ENCODE data around the gene OR6C2.
"Not testable (repeated sequence)": the region's sequence is repeated elsewhere in the genome, so short reads cannot be mapped to it uniquely, and the experiment has no call there.

The OR6C2 gene

DNA sequence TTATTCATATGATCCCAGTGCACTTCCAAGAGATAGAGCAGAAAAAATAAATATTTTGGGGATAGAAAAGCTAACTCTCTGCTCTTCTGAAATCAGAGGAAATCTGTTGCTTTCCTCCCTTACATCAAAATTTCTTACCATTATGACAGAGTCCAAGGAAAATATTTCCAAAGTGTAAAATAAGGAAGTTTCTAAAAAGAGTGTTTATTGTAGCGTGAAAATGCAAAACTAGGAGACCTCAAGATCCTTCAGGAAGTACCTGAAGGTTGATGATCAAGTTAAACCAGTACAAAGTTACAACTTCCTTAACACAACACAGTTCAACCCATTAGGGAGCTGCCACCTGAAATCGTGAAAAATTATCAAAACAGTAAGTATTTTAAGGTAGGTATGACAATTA is at the start of gene OR6C2:
Gene OR6C2, plus strand, starts transcription at position 301 of the 400 bp plus-strand sequence. CDS start 8,138 bp downstream, outside the sequence.
- DNase-seq = no peak

DNA sequence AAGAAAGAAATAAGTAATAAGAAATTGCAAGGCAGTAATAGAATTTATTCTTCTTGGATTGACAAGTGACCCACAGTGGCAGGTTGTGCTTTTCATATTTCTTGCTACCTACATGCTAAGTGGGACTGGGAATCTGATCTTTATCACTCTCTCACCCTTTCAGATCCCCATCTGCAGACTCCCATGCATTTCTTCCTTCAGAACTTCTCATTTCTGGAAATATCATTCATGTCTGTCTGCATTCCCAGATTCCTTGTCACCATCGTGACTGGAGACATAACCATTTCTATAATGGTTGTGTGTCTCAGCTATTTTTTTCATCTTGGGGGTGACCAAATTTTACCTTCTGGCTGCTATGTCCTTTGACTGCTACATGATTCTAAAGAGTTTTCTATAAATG is 47.5 kb upstream of the OR6C2 start:
- DNase-seq = no peak

DNA sequence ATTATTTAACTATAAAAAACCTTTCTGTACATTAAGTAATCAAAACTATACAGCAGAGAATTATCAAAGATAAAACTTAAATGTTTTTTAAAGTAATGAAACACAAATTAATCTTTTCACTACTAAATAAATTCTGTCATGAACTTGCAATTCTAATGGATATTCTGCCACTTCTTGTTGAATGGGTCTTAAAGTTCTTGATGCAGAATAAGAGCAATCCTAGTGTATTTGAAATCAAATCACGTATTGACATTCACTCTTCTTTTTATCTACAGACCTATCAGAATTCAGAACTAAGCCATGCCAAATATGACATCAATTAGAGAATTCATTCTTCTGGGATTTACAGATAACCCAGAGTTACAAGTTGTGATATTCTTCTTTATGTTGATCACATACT is 43.6 kb upstream of the OR6C2 start, which contains the start of gene OR6C65:
Gene OR6C65, plus strand, starts transcription at position 301 of the 400 bp plus-strand sequence. Its CDS starts 0 bp downstream, at position 301.
- no peak for DNase-seq

DNA sequence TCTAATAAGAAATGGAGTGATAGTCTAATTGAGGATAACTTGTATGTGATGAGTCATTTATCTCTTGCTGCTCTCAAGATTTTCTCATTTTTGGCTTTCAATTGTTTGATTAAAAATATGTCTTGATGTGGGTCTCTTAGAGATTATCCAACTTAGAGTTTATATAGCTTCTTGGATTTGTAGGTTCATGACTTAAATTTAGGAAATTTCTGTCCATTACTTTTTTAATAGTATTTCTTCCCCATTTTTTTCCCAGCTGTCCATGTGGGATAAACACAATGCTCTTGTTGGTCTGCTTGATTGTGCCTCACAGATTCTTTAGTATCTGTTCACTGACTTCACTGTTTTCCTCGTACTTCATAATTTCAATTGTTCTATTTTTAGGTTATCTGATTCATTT is 36.0 kb upstream of the OR6C2 start:
- DNase-seq = no peak

DNA sequence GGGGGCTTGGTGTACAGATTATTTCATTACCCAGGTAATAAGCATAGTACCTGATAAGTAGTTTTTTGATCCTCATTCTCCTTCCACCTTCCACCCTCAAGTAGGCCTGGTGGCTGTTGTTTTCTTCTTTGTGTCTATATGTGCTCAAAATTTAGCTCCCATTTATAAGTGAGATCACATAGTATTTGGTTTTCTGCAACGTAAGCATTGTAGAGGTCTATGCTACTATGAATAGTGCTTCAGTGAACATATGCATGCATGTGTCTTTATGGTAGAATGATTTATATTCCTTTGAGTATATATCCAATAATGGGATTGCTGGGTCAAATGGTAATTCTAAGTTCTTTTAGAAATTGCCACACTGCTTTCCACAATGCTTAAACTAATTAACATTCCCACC is 34.7 kb upstream of the OR6C2 start:
- DNase-seq = not testable (repeated sequence)

DNA sequence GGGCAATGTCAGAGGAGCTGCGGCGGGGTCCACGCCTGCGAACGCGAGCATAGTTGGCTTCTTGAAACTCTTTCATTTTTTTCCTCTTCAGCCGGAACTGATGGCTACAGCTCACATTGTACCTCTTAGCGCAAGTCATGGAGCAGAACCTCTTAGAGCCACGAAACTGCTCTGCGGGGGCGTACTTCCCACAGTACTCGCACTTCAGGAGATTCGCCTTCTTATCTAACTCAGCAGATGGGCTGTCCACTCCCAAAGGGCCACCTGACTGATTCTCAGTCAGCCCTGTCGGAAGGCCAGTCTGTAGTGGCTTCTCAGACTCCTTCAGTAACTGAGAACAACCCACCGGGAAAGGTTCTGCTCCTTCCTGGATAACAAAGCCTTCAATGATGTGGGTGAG is 31.7 kb upstream of the OR6C2 start:
- DNase-seq = not testable (repeated sequence)

DNA sequence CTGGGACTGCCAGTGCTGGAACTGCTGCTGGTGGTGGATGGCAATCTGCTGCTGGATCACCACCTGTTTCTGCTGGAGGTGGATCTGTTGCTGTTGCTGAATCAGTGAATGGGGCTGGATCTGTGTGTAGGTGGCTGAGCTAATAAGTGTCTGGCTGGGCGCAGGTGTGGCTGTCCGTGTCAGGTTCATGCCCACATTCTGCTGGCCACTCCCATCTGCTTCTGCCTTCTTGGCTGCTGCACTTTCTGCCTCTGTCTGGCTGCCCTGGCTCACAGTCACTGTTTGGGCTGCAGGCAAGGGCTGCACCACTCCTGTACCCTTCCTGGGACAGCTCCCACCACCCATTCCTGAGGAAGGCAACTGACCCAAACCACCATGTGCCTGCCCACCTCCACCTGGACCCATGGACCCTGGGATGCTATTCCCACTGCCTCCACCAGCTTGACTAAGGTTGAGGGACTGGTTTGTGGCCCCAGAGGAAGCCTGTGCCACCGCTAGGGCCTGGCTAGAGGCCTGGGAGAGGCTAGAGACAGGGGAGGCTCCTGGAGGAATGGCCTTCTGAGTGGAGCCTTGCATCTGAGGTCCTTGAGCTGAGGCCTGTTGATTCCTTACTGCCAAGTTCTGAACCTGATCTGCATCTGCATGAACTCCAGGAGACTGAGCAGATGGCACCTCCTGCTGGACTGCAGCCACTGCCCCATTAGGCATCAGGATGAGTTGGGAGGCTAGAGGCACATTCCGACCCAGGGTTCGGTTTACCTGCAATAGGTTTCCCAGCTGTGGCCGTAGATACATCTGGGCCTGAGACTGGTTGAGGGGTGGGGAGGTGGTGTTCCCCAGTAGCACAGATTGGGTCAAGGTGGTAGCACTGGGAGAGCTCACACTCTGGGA is 30.1 kb upstream of the OR6C2 start:
- not testable (repeated sequence) for DNase-seq

DNA sequence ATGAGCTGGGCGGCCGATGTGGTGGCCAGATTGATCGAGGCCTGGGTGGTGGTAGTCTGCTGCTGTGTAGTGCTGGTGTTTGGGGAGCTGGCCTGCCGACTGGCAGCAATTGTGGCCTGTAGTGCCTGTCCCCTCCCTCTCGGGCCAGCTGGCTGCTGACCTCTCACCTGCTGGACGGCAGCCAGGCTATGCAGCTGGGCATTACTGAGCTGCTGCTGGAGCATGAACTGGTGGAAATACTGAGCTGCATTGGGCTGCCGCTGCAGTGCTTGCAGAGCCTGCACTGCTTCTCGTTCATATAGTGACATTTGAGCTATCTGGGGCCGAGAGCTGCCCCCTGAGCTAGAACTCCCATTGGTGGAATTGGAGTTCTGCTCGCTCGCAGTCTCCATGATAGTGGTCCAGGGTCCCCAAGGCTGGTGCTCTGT is 29.5 kb upstream of the OR6C2 start:
- not testable (repeated sequence) for DNase-seq

DNA sequence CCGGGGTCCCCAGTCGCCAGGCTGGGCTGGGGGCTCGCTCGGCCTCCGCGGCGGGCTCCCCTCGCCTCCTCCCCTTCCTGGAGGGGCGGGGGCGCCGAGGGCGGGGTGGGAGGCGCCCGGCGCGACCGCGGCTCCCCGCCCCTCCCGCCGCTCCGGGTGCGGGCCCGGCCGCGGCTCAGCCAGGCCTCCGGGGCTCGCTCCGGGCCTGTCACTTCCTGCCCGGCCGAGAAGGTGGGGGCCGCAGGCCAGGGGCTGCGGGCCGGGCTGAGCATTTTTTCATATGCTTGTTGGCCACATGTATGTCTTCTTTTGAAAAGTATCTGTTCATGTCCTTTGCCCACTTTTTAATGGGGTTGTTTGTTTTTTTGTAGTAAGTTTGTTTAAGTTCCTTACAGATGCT is 29.0 kb upstream of the OR6C2 start:
- DNase-seq = not testable (repeated sequence)

DNA sequence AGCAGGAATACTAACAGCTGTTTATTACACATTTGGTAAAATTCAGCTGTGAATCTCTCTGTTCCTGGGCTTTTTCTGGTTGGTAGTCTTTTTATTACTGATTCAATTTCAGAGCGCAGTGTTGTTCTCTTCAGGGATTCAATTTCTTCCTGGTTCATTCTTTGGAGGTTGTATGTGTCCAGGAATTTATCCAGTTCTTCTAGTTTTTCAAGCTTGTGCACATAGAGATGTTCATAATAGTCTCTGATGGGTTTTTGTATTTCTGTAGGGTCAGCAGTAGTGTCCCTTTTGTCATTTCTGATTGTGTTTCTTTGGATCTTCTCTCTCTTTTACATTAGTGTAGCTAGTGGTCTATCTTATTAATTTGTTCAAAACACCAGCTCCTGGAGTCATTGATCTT is 26.9 kb upstream of the OR6C2 start:
- DNase-seq = no peak

DNA sequence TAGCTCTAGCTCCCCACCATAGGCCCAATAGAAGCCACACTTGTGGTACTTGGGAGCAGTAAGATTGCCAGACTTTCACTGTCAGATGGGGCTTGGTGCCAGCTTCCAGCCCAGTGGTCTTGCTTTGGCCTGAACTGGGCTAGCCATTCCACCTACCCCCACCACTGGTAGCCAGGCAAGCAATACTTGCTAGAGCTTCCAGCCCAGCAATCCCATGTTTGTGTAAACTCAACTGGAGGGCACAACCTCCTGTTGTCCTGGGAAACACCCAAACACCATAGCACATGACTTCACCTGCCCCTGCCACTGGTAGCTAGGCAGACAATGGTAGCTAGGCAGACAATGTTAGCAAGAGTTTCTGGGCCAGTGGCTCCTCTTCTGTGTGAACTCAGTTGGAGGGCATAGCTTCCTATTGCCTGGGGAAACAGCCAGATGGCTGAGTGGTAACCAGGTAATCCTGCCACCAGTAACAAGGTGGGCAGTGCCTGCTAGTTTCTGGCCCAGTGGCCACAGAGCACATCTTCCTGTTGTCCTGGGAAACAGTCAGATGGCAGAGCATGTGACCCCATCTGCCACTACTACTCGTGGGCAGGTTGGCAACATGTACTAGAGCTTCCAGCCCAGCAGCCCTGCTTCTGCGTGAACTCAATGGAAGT is 23.4 kb upstream of the OR6C2 start:
- DNase-seq = no peak

DNA sequence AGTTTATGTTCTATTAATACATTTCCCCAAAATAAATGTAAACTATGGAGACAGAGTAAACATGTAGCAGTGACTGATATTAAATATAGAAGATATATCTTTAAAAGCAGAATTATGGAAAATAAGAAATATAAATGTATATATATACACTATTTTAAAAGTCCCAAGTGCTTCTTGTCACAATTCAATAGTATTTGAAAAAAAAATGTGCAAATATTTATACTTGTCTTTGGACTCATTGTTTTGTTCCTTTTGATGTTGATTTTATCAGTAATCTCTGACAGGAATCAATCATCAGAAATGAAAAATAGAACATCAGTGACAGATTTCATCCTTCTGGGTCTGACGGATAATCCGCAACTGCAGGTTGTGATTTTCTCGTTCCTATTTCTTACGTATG is 17.9 kb upstream of the OR6C2 start, which contains the start of gene OR6C76:
Gene OR6C76, plus strand, starts transcription at position 301 of the 400 bp plus-strand sequence. Its CDS starts 0 bp downstream, at position 301.
- no peak for DNase-seq

DNA sequence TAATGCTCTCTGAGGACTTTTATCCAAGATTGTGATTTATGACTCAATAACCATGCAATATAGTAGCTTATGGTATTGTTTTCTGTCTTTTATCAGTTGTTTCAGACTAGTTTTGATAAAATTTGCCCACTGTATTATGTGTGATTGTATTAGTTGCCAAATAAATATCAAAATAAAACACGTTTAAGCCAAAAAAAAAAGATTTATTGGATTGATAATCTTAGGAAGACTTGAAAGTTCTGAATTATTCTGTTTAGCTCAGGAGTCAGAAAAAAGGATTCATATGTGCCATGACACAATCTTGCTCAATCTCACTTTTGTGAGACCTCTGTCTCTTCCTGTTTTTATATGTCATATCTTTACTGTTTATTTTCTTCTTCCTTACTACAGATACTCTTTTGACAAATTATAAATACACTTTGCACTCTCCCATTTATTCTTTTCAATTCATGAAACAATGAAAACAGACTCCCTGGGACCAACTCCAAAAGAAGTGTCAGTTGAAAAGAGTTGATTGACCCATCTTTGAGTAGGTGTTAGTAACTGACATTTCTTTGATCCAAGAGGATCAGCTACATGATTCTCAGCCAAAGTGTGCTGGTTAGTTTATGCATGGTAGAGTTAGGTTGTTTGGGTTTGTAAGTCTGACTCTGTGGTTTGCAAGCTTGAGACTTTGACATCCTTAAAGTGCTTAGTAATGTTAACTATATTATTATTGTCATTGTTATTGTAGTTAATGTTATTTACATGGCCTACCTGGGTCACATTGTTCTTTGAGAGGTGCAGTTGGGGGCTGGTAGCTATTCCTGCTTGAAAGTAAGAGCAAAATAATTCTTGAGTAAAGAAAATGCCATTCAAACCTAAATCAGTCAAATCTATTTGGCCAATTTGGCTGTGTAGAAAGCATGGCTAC is 15.3 kb upstream of the OR6C2 start:
- no peak for DNase-seq

DNA sequence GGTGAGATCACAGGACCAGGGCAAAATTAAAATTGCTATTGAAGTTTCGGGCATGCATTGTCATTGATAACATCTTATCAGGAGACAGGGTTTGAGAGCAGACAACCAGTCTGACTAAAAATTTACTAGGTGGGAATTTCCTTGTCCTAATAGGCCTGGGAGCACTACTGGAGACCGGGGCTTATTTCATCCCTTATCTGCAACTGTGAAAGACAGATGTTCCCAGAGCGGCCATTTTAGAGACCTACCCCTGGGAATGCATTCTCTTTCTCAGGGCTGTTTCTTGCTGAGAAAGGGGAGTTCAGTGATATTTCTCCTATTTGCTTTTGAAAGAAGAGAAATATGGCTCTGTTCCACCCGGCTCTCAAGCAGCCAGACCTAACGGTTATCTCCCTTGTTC is 2.6 kb upstream of the OR6C2 start:
- DNase-seq = not testable (repeated sequence)

DNA sequence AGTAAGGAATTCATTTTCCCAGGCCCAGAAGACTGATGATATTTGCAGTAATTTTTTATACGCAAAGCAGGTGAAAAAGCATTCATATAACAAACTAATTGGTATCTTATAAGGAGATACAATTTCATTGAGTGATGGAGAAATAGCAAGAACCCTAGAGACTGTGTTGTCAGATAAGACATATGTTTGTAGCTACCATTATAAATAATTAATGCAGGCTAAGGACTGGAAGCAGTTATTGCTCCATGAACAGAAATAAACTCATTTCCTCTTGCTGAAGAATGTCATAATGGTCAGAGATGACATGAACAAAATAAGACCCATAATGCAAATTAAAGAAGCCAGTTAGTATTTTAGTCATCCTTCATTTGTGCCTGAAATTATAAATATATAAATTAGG is 1.5 kb downstream of the OR6C2 start:
- DNase-seq = no peak

DNA sequence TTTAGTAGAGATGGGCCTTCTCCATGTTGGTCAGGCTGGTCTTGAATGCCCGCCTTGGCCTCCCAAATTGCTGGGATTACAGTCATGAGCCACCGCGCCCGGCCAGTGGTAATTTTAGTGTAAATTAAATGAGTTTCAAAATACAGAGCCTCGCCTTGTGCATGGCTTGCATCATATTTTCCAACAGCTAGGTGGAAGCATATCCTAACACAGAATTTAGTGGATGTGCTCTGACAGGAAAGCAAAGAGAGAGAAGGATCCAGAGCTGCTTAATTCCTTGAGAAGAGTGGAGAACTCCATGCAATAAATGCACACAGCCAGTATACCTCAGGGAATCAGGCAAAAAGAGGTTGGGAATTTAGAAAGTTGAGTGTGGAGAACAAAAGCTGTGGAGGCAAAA is 2.5 kb downstream of the OR6C2 start:
- DNase-seq = no peak

DNA sequence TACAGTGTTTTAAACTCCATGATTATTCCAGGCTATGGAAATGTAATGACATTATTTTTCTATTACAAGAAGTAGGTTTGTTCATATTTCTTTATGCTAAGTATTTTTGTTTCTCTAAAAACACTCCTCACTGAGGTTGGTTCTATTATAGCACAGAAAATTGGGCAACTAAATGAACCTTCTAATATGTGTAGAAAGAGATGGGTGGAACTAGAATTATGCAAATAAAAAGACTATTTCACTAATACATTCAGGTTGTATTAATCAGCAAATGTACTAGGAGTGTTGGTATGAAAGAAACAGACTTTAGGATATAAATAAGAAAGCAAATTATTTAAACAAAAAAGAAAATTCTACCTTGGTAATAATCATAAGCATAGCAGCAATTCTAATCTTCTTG is 4.9 kb downstream of the OR6C2 start:
- DNase-seq = no peak

DNA sequence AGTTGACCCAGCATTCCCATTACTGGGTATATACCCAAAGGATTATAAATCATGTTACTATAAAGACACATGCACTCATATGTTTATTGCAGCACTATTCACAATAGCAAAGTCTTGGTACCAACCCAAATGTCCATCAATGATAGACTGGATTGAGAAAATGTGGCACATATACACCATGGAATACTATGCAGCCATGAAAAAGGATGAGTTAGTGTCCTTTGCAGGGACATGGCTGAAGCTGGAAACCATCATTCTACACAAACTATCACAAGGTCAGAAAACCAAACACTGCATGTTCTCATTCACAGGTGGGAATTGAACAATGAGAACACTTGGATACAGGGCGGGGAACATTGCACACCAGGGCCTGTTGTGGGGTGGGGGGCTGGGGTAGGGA is 21.1 kb downstream of the OR6C2 start:
- DNase-seq = not testable (repeated sequence)

DNA sequence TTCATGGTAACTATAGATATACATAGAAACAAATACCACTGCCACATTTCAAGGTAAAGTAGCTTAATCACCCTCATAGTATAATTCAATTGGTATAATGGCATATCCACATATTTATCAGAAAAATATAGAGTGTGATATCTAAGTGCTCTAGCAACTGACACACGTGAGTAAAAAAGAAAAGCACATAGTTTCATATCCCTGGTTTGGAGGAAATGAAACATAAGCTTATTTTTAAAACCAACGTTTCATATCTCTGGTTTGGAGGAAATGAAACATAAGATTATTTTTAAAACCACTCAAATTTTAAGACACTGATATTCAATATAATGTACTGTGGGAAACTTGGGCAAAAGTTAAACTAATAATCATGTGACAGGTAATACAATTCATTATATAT is 24.0 kb downstream of the OR6C2 start:
- DNase-seq = no peak

DNA sequence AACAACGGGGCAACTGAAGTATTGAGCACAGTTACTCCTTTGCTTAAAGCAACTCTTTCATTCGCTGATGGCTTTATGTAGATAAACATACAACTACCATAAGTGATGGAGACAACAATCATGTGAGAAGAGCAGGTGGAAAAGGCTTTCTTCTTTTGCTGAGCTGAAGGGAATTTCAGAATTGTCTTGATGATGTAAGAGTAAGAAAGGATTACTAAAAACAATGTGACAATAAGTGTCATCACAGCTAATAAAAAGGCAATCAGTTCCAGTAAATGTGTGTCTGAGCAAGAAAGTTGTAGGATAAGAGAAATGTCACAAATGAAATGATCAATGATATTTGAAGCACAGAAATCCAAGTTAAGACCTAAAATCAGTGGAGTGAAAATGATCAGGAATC is 25.4 kb downstream of the OR6C2 start:
- no peak for DNase-seq

DNA sequence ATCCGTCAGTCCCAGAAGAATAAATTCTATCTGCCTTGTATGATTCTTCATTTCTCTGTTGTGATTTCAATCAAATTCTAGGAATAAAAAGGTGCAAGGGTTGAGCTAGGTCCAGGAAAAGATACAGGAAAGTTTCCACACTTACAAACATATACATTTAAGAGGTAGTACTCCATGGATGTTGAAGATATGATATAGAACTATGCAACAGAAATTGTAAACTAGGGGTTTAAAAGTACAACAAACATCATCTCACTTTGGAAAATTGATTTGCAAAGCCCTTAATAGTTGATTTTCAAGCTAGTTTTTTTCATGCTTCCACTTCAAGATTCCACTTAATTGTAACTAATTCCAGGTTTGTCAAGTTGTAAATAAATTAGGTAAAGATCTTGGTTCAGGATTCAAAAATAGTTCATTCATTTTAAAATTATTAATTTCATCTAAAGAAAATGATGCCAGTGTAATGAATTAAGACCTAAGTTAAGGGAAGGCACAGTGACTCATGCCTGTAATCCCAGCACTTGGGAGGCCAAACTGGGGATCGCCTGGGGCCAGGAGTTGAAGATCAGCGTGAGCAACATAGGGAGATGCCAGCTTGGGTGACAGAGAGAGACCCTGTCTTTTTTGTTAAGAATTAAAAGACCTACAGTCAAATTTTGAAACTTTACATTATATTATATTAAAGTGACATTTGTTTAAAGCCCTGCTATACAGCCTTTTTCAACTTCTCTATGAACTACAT is 26.4 kb downstream of the OR6C2 start, which contains the start of gene OR6C70:
Gene OR6C70, minus strand, starts transcription at position 51 of the 742 bp plus-strand sequence. Its CDS starts 0 bp downstream, at position 51.
- no peak for DNase-seq

DNA sequence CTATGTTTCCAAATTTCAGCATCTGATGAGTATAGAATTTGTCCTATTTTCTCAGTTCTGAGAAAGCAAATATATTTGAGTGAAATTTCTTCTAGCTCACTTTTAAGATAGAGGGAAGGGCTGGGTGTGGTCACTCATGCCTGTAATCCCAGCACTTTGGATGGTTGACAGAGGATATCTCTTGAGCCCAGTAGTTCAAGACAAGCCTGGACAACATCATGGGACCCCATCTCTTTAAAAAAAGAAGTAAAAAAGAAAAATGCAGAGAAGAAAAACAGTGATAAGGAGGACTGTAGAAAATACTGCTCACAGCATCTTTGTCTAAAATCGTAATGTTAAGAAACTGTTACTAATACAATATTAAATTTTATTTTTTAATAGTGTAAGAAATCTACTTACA is 28.4 kb downstream of the OR6C2 start:
- DNase-seq = no peak

Data from activated CD4-positive, alpha-beta T cell treated with anti-CD3 and anti-CD28 coated beads for 48 hours (primary cell).